Thymus (tissue), 11 donors: ENCODE results near the gene CRABP1. TPM values are rescaled to one million over a fixed set of nuclear protein-coding genes. Genes with fewer than 3 reads are reported as not detected.

ENCODE experiments used
- DNase-seq, 9 donors: peaks; one replicate each; pipeline ENCODE4 v3.0.0-alpha.2; 2013; ENCODE audit warnings: low spot score in 9 of 9, low read depth in 6 of 9, missing footprints in 1 of 9
- H3K27ac ChIP-seq, 2 donors: one replicate each; pipeline ENCODE4 v1.5.1; 2013; ENCODE audit warnings: control low read depth in 1 of 2, low read depth in 1 of 2, low read length in 1 of 2, mild to moderate bottlenecking in 1 of 2, moderate library complexity in 1 of 2
- H3K27me3 ChIP-seq, 2 donors: one replicate each; pipeline ENCODE4 v1.5.1; 2013; ENCODE audit warnings: low read length in 1 of 2; ENCODE audit not compliant: control insufficient read depth in 2 of 2, insufficient read depth in 1 of 2
- H3K36me3 ChIP-seq, 2 donors: one replicate each; pipeline ENCODE4 v1.5.1; 2013; ENCODE audit warnings: low read length in 1 of 2, mild to moderate bottlenecking in 1 of 2, moderate library complexity in 1 of 2; ENCODE audit not compliant: control insufficient read depth in 2 of 2, insufficient read depth in 2 of 2
- H3K4me1 ChIP-seq, 2 donors: one replicate each; pipeline ENCODE4 v1.5.1; 2013; ENCODE audit warnings: low read length in 2 of 2; ENCODE audit not compliant: control insufficient read depth in 2 of 2, insufficient read depth in 2 of 2
- H3K4me3 ChIP-seq, 2 donors: one replicate each; pipeline ENCODE4 v1.5.1; 2013; ENCODE audit warnings: low read length in 2 of 2, control low read depth in 1 of 2, mild to moderate bottlenecking in 1 of 2
- H3K9me3 ChIP-seq, 2 donors: one replicate each; pipeline ENCODE4 v1.5.1; 2013; ENCODE audit warnings: low read length in 1 of 2, mild to moderate bottlenecking in 1 of 2; ENCODE audit not compliant: control insufficient read depth in 2 of 2, insufficient read depth in 1 of 2
- WGBS: extraction: QIAGEN DNeasy Blood & Tissue Kit; methylation state at CpG from one replicate; pipeline ENCODE4 v1.1.7; 2013; 5-methylcytosine and 5-hydroxymethylcytosine counted together
- polyA plus RNA-seq: library from polyadenylated mRNA; stranded (reverse); fragments of 200-250 nt; gene quantifications from one replicate; pipeline ENCODE4 v1.2.3, GENCODE V29; 2013
- total RNA-seq: library from RNA; stranded (reverse); fragments of 120-200 nt; gene quantifications from one replicate; pipeline ENCODE4 v1.2.4, GENCODE V29; 2013
- donor health status: healthy.

The CRABP1 gene
- total and polyA plus RNA-seq, 2 donors = 1.8 to 6.5 TPM

GRCh38 chr15:78304216-78305066 is 35.7 kb upstream of the CRABP1 start:
- H3K27me3 ChIP-seq = peaks cover 0 to 26% of the 10 kb centered on the region in 2 donors
- WGBS = 96% methylated on average over 9 of the region's 9 CpGs
- DNase-seq = no peak
- H3K27ac ChIP-seq = no peak overlapping the region
- H3K4me1 ChIP-seq = peaks cover 0 to 4% of the 10 kb centered on the region in 2 donors
- H3K36me3 ChIP-seq = no peaks in the 10 kb centered on the region
- H3K9me3 ChIP-seq = no peaks in the 10 kb centered on the region
- no peak overlapping the region for H3K4me3 ChIP-seq

- Histone ChIP-seq H3K4me3 (no peak overlapping the region), H3K36me3 (no peaks in the 10 kb centered on the region), H3K27ac (no peak overlapping the region), H3K9me3 (no peaks in the 10 kb centered on the region), H3K27me3 (peaks cover 0 to 23% of the 10 kb centered on the region in 2 donors), H3K4me1 (no peaks in the 10 kb centered on the region)
- WGBS = 97% methylated on average over 3 of the region's 3 CpGs
- DNase-seq = no peak
Measured at GRCh38 chr15:78306176-78306774, 33.9 kb upstream of the CRABP1 start.

- Histone ChIP-seq H3K4me3 (no peak overlapping the region), H3K9me3 (no peaks in the 10 kb centered on the region), H3K27ac (no peak overlapping the region), H3K36me3 (no peaks in the 10 kb centered on the region), H3K27me3 (peaks cover 0 to 19% of the 10 kb centered on the region in 2 donors), H3K4me1 (peaks cover 0 to 2% of the 10 kb centered on the region in 2 donors)
- whole genome bisulfite sequencing = 72% methylated on average over 6 of the region's 6 CpGs
- no peak for DNase-seq
Measured at GRCh38 chr15:78307976-78308375, 32.2 kb upstream of the CRABP1 start.

DNA sequence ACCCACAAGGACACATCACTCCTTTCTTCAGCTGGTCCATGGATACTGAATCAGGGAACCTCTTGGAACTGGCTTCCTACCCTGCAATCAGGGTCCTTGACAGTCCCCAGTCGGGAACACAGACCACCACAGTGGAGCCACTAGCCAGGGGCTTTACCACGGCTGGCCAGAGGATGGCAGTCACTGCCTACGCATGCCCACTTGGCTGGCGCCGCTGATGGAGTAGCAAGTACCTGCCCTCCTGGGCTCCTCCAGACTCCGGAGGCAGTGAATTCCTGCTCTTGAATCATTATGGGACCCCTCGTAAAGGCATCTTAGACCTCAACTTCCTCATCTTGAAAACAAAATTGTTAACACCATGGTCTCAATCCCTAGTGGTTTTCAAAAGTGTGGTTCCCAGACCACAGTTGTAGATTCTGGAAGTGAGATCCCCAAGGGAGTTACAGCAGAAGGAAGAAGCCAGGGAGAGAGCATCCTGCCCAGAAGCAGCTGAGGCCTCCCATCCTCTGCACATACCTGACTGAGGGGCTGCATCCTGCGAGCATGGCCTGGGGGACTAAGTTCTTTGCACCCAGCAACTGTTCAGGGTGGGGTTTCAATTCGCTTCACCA is 31.6 kb upstream of the CRABP1 start:
- DNase-seq = peak in 6 of 9 donors; percentile 5 to 54 (median 24)
- peaks cover 0 to 2% of the 10 kb centered on the region in 2 donors for H3K4me1 ChIP-seq
- WGBS = 24% methylated on average over 9 of the region's 9 CpGs
- no peak overlapping the region for H3K27ac ChIP-seq
- H3K36me3 ChIP-seq = no peaks in the 10 kb centered on the region
- H3K27me3 ChIP-seq = peaks cover 0 to 19% of the 10 kb centered on the region in 2 donors
- no peaks in the 10 kb centered on the region for H3K9me3 ChIP-seq
- H3K4me3 ChIP-seq = no peak overlapping the region

GRCh38 chr15:78311292-78311691 is 28.9 kb upstream of the CRABP1 start:
- Histone ChIP-seq H3K27ac (no peak overlapping the region), H3K9me3 (no peaks in the 10 kb centered on the region), H3K4me3 (no peak overlapping the region), H3K27me3 (peaks cover 0 to 8% of the 10 kb centered on the region in 2 donors), H3K36me3 (no peaks in the 10 kb centered on the region), H3K4me1 (peaks cover 0 to 2% of the 10 kb centered on the region in 2 donors)
- no peak for DNase-seq
- WGBS = 95% methylated on average over 3 of the region's 3 CpGs

GRCh38 chr15:78312536-78312935 is 27.6 kb upstream of the CRABP1 start:
- H3K4me1 ChIP-seq = peaks cover 0 to 2% of the 10 kb centered on the region in 2 donors
- no peaks in the 10 kb centered on the region for H3K36me3 ChIP-seq
- H3K4me3 ChIP-seq = no peak overlapping the region
- DNase-seq = no peak
- H3K27me3 ChIP-seq = peaks cover 0 to 4% of the 10 kb centered on the region in 2 donors
- no peak overlapping the region for H3K27ac ChIP-seq
- H3K9me3 ChIP-seq = no peaks in the 10 kb centered on the region
- 85% methylated on average over 4 of the region's 4 CpGs for WGBS

DNA sequence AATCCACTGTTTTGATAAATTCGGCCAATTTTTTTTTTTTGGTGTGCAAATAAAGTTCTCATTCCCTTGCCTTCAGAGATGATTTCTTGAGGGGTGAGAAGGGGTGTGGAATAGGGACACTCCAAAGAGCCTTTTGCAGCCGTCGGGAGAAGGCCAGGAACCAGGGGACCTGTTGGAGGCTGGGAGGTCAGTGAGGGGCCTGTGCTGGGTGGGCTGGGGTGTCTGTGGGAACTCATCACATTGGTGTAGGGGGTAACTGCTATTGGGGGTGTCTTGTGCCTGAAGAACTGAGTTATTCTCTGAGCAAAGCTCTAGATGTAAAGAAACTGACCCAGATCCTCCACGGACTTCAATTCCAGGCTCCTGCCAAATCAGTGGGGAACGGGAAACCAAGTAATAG is 27.2 kb upstream of the CRABP1 start:
- 90% methylated on average over 5 of the region's 5 CpGs for WGBS
- H3K4me3 ChIP-seq = no peak overlapping the region
- no peak overlapping the region for H3K27ac ChIP-seq
- no peaks in the 10 kb centered on the region for H3K9me3 ChIP-seq
- peaks cover 0 to 4% of the 10 kb centered on the region in 2 donors for H3K27me3 ChIP-seq
- DNase-seq = no peak
- peaks cover 0 to 2% of the 10 kb centered on the region in 2 donors for H3K4me1 ChIP-seq
- no peaks in the 10 kb centered on the region for H3K36me3 ChIP-seq

DNA sequence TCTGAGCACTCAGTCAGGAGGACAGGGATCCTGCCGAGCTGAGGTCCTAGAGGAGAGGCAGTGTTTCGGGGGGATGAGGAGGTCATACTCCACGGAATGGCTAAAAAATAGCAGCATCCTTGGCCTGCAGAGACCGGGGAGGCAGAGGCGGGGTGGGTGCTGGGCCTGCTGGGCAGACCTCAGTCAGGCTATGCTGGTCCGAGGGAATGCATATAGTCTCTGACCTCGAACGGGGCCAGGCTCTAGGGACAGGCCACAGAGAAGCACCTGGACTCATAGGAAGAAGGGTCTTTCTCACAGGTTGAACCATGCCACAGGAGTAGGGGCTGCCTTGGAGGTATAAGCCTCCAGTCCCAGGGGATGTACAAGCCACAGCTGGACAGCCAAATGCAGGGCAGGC is 26.8 kb upstream of the CRABP1 start:
- WGBS = 84% methylated on average over 8 of the region's 8 CpGs
- DNase-seq = no peak

GRCh38 chr15:78314181-78314581 is 26.0 kb upstream of the CRABP1 start:
- Histone ChIP-seq H3K27ac (no peak overlapping the region), H3K9me3 (no peaks in the 10 kb centered on the region), H3K4me1 (peaks cover 0 to 2% of the 10 kb centered on the region in 2 donors), H3K4me3 (no peak overlapping the region), H3K36me3 (no peaks in the 10 kb centered on the region), H3K27me3 (no peaks in the 10 kb centered on the region)
- DNase-seq = no peak
- WGBS = 95% methylated on average over 7 of the region's 7 CpGs

More for the DNA sequence above, 26.8 kb upstream of the CRABP1 start:
- no peaks in the 10 kb centered on the region for H3K36me3 ChIP-seq
- no peak overlapping the region for H3K27ac ChIP-seq
- H3K27me3 ChIP-seq = peaks cover 0 to 1% of the 10 kb centered on the region in 2 donors
- peaks cover 0 to 2% of the 10 kb centered on the region in 2 donors for H3K4me1 ChIP-seq
- H3K9me3 ChIP-seq = no peaks in the 10 kb centered on the region
- no peak overlapping the region for H3K4me3 ChIP-seq
